ENCODE results near the gene AHNAK2. TPM values are rescaled to one million over a fixed set of nuclear protein-coding genes. Genes with fewer than 3 reads are reported as not detected.
"Not testable (repeated sequence)": the region's sequence is repeated elsewhere in the genome, so short reads cannot be mapped to it uniquely, and the experiment has no call there.

The AHNAK2 gene
- total and polyA plus RNA-seq, 2 donors (not counting 1 experiment from before 2014, with no cell fraction given) = not detected

DNA sequence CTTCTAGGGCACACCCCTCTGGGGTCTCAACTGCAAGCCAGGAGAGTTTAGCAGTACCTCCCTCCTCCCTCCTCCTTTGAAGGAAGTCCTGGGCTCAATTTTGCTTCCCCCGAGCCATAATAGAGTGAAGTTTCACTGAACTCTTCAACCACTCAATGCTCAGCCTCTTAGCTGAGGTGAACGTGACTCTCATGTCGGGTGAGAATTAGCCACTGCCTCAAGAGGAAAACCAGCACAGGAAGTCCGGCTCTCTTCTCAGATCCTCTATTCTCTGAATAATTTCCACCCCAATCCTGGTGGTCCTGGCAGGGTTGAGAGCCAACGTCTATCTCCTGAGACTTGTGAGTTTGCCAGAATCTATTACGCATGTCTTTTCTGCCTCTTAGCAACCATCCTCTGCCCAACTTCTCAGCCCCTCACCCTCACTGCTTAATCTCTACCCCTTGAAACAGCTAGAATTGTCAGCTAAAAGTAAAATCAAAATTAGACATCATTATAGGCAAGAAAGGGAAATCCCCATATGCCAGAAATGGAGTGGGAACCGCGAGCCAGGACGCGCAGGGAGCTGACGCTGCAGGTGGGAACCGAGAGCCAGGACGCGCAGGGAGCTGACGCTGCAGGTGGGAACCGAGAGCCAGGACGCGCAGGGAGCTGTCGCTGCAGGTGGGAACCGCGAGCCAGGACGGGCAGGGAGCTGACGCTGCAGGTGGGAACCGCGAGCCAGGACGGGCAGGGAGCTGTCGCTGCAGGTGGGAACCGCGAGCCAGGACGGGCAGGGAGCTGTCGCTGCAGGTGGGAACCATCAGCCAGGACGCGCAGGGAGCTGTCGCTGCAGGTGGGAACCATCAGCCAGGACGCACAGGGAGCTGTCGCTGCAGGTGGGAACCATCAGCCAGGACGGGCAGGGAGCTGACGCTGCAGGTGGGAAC lies 73.3 kb downstream of the AHNAK2 start:
- H3K9me3 Mint-ChIP-seq (ENCODE audit: insufficient read depth); H3K36me3 ChIP-seq (replicated peaks in 1 of 2; ENCODE audit: control extremely low read depth in 1 of 2, control insufficient read depth in 1 of 2, extremely low read depth in 1 of 2, insufficient read depth in 2 of 2, low read length in 1 of 2); H3K79me2 ChIP-seq (ENCODE audit: control insufficient read depth, insufficient read depth, low read length); ATAC-seq (ENCODE audit: low read depth); H4K20me1 ChIP-seq (ENCODE audit: control insufficient read depth, insufficient read depth, low read length, poor library complexity, severe bottlenecking); H3K9me3 ChIP-seq (ENCODE audit: control extremely low read depth in 1 of 3, control insufficient read depth in 2 of 3, insufficient read depth in 1 of 3, low read length in 2 of 3); POLR2A ChIA-PET; DNase-seq; H3K4me1 ChIP-seq (ENCODE audit: control insufficient read depth in 2 of 2, insufficient read depth in 2 of 2, low read length in 2 of 2); H3K27ac ChIP-seq (ENCODE audit: low read length in 2 of 2); H3K9ac ChIP-seq (ENCODE audit: low read length); H3K27ac Mint-ChIP-seq; H2AFZ ChIP-seq (ENCODE audit: insufficient read depth, low read depth, low read length, poor library complexity, severe bottlenecking); H3K4me3 ChIP-seq (ENCODE audit: control extremely low read depth in 1 of 5, extremely low read depth in 1 of 5, insufficient read depth in 1 of 5, low read depth in 2 of 5, low read length in 4 of 5); intact Hi-C loops (cut with micrococcal nuclease); H3K4me3 Mint-ChIP-seq; CTCF ChIA-PET; H3K4me2 ChIP-seq (replicated peaks; ENCODE audit: low read depth, low read length, poor library complexity, severe bottlenecking); H3K4me1 Mint-ChIP-seq: not testable (repeated sequence)
- peaks cover 0 to 11% (median 0%) of the 10 kb centered on the region in 4 experiments for H3K27me3 ChIP-seq (replicated peaks in 1 of 4; ENCODE audit: control extremely low read depth in 1 of 4, control insufficient read depth in 3 of 4, insufficient read depth in 4 of 4, low read length in 3 of 4)
- WGBS (ENCODE audit: insufficient coverage) = 55% methylated on average over 20 of the region's 38 CpGs
- H3K27me3 Mint-ChIP-seq = peaks cover 29% of the 10 kb centered on the region

DNA sequence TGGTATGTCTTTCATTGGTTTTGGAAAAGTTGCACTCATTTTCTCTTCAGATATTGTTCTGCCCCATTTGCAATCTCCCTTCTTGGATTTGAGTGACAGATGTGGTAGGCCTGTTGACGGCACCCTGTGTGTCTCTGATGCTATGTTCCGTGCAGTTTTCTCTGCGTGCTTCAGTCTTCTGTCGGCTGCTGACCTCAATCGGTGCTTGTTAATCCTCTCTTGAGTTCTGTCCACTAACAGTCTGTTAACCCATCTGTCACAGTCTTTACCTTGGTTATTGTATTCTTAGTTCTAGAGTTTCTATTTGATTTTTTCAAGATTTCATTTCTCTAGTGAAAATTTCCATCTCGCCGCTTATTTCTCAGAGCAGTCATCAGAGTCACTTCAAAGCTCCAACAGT lies 74.2 kb downstream of the AHNAK2 start:
- peaks cover 8% of the 10 kb centered on the region for H3K4me1 Mint-ChIP-seq
- no CpG with 5 or more reads among the region's 7 CpGs for whole genome bisulfite sequencing (ENCODE audit: insufficient coverage)
- Histone ChIP-seq H3K27ac (ENCODE audit: low read length in 2 of 2) (no peak overlapping the region), H2AFZ (ENCODE audit: insufficient read depth, low read depth, low read length, poor library complexity, severe bottlenecking) (no peak overlapping the region), H3K27me3 (replicated peaks in 1 of 4; ENCODE audit: control extremely low read depth in 1 of 4, control insufficient read depth in 3 of 4, insufficient read depth in 4 of 4, low read length in 3 of 4) (peaks cover 0 to 11% (median 0%) of the 10 kb centered on the region in 4 experiments), H3K9me3 (ENCODE audit: control extremely low read depth in 1 of 3, control insufficient read depth in 2 of 3, insufficient read depth in 1 of 3, low read length in 2 of 3) (peaks cover 0 to 4% (median 0%) of the 10 kb centered on the region in 3 donors), H3K79me2 (ENCODE audit: control insufficient read depth, insufficient read depth, low read length) (no peaks in the 10 kb centered on the region), H3K4me1 (ENCODE audit: control insufficient read depth in 2 of 2, insufficient read depth in 2 of 2, low read length in 2 of 2) (peaks cover 0 to 7% of the 10 kb centered on the region in 2 donors), H4K20me1 (ENCODE audit: control insufficient read depth, insufficient read depth, low read length, poor library complexity, severe bottlenecking) (no peaks in the 10 kb centered on the region), H3K9ac (ENCODE audit: low read length) (no peak overlapping the region), H3K4me3 (ENCODE audit: control extremely low read depth in 1 of 5, extremely low read depth in 1 of 5, insufficient read depth in 1 of 5, low read depth in 2 of 5, low read length in 4 of 5) (no peak overlapping the region), H3K36me3 (replicated peaks in 1 of 2; ENCODE audit: control extremely low read depth in 1 of 2, control insufficient read depth in 1 of 2, extremely low read depth in 1 of 2, insufficient read depth in 2 of 2, low read length in 1 of 2) (no peaks in the 10 kb centered on the region), H3K4me2 (replicated peaks; ENCODE audit: low read depth, low read length, poor library complexity, severe bottlenecking) (no peak overlapping the region)
- intact Hi-C loops (cut with micrococcal nuclease) = no loop called here
- H3K9me3 Mint-ChIP-seq (ENCODE audit: insufficient read depth) = no peaks in the 10 kb centered on the region
- ATAC-seq (ENCODE audit: low read depth) (no peak), DNase-seq (no peak)
- peaks cover 25% of the 10 kb centered on the region for H3K27me3 Mint-ChIP-seq
- H3K4me3 Mint-ChIP-seq = no peak overlapping the region
- TF ChIP-seq CTCF (IDR thresholded peaks at IDR 0.05) = no peak
- TF ChIP-seq EZH2 (IDR thresholded peaks at IDR 0.05; ENCODE audit: borderline replicate concordance, insufficient read depth, low read depth, low read length, poor library complexity, severe bottlenecking) = no peak
- ChIA-PET POLR2A (no interaction called here), CTCF (no interaction called here)
- H3K27ac Mint-ChIP-seq = no peak overlapping the region
